GM19035 (cell line): Measurements from ENCODE around the gene SPDEF.

Source experiments
- ATAC-seq: cut with Tn5 transposase; IDR thresholded peaks from one replicate; pipeline ENCODE4 v1.9.1; 2021; ENCODE audit not compliant: unreplicated experiment

Gene SPDEF

DNA sequence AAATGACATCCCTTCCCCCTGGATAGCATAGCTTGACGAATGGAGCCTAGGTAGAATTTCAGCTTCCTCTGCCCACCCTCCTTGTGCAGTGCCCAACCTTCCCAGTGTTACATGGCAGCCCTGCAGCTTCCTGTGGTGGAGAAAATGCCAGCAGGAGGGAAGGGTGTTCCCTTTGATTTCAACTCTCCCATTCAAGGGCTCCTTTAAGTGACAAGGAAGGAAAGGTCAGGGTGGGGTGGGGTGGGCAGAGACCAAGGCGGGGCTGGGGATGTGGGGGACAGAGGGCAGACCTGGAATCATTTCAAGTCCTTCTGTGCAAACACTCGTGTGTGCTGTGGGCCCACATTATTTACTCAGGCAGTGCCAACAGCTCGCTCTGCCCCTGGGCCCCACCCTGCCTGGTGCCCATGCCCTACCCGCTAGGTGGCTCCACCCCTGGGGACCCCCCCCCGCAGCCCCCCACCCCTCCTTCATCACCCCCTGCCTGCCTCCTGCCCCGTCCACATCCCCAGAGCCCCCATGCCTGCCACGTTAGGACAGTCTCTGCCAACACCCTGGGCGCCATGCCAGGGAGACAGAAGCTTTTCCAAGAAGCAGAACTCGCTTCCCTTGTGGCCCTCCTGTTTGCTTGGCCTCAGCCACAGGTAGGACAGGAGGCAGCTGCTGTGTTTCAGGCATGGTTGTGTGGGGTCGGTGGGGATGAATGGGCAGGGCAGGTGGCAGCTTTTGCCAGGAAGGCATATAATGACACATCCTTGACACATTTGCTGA is 9.4 kb downstream of the SPDEF start:
- ATAC-seq = no peak

GRCh38 chr6:34544776-34545471 is 11.2 kb downstream of the SPDEF start:
- ATAC-seq = no peak

GRCh38 chr6:34544052-34544604 is 12.0 kb downstream of the SPDEF start:
- ATAC-seq = no peak

GRCh38 chr6:34543421-34543820 is 12.7 kb downstream of the SPDEF start:
- ATAC-seq = no peak

DNA sequence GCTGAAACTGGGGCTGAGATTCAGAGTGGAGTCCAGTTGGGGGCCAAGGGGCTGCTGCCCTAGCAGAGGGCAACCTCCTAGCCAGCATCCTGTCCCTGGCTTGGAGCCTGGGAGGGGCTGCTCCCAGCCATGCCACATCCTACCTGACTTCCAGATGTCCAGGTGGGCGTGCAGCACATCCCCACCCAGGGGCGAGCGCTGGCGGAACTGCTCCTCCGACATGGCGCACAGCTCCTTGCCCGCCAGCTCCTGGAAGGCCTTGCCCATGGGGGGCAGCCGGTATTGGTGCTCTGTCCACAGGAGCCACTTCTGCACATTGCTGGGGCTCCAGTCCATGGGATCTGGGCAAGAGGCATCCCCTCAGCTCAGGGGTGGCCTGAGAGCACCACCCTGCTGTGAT is 15.3 kb downstream of the SPDEF start:
- no peak for ATAC-seq

GRCh38 chr6:34540222-34540621 is 15.9 kb downstream of the SPDEF start:
- no peak for ATAC-seq

DNA sequence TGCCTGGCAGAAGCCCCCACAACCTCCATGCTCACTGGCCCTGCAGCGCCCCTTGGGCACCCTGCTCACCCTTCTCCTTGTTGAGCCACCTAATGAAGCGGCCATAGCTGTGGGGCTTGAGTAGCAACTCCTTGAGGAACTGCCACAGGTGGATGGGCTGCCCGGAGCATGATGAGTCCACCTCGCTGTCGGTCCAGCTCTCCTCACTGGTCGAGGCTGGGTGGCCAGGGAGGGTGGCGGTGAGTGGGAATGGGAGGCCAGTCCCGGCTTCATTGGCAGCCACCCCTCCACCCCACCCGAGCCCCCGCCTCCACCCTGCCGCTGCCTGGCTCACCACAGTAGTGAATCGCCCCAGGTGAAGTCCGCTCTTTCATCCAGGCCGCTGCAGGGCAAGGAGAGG is 16.9 kb downstream of the SPDEF start:
- no peak for ATAC-seq

- no peak for ATAC-seq
Measured at GRCh38 chr6:34538581-34538980, 17.5 kb downstream of the SPDEF start.

- no peak for ATAC-seq
Measured at GRCh38 chr6:34537922-34538550, 18.1 kb downstream of the SPDEF start.

- ATAC-seq = no peak
Measured at GRCh38 chr6:34536959-34537848, 18.9 kb downstream of the SPDEF start.

GRCh38 chr6:34536251-34536958 is 19.7 kb downstream of the SPDEF start:
- ATAC-seq = no peak

DNA sequence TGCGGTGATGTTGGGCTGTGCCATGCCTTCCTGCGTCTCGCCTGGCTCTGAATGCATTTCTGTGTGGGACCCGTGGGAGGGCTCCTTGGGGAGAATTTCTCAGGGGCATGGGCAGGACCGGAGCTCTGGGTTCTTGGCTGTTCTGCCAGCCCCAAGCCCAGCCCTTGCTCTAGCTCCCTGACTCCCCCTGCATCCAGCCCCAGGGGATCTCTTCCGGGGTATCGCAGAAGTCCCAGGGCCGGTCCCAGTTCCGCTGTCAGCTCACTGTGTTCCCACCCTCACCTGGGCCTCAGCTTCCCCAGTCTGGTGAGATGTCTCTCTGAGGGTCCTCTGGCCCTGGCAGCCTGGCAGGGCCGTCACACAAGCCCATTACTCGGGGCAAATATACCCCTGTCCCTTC is 20.5 kb downstream of the SPDEF start:
- no peak for ATAC-seq

DNA sequence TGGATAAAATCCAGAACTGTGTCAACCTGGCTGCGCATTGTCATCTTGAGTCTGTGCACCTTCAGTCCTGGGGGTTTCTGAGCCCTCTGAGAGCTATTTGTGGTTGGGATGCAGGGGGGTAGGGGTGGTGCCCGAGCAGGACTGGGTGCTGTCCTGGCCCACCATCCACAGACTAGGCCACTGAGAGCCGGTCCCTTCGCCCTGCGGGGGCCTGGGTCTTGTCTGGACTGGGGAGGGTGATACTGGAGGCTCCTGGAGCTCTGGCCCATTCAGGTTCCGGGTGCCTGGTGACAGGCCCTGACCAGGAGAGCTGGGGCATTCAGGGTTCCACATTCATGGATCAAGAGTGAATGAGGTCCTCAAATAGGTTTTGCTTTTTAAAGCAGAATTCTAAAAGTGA is 20.9 kb downstream of the SPDEF start:
- ATAC-seq = no peak

GRCh38 chr6:34534656-34535055 is 21.5 kb downstream of the SPDEF start:
- no peak for ATAC-seq

DNA sequence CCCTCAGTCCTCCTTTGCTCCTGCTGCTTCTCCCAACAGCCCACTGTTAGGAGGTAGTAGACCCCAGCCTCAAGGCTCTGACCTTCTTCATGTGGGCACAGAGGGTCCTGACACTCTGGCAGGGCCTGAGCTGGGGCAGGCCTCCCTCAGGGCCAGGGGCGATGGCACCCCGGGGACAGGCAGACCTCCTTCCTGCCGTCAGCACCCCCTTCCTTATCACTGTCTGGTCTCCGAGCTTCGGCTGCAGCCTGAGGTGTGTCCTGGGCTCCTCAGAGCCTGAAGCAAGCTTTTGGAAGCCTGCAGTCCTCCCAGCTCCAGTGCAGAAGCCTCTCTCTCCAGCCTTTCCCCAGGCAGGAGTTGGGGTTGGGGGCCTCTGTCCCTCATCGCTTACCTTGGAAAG is 22.0 kb downstream of the SPDEF start:
- no peak for ATAC-seq

- ATAC-seq = no peak
Measured at GRCh38 chr6:34532230-34532629, 23.9 kb downstream of the SPDEF start.

GRCh38 chr6:34531580-34532201 is 24.4 kb downstream of the SPDEF start:
- peak; percentile 53 for ATAC-seq

- ATAC-seq = no peak
Measured at GRCh38 chr6:34530753-34531365, 25.3 kb downstream of the SPDEF start.

DNA sequence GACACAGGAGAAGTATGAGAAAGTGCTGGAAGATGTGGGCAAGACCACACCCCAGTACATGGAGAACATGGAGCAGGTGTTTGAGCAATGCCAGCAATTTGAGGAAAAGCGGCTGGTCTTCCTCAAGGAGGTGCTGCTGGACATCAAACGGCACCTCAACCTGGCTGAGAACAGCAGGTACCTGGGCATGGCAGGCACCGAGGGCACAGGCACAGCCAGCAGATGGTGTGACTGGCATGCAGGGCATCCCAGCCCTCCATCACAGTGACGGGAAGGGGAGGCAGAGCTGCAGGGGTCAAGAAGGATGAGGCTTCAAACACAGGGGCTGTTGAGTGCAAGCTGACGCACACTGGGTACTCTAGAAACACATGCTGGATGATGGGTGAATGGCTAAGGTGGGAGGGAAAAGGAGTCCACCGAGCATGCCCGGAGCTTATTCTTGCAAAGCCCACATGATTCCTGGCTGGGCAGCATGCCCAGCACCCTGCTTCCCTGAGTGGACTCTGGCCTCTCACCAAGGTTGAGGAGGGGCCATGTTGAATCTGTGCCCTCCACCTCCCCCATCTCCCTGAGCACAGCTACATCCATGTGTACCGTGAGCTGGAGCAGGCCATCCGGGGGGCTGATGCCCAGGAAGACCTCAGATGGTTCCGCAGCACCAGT is 26.3 kb downstream of the SPDEF start:
- ATAC-seq = no peak
